DMS114 treated with DMSO at 0.1 percent for 48 hours (cell line): ENCODE data around the gene ARPC5L.
"Not testable (repeated sequence)": the region's sequence is repeated elsewhere in the genome, so short reads cannot be mapped to it uniquely, and the experiment has no call there.

Source experiments
- DNase-seq: peaks from one replicate; lab custom pipeline; 2025; ENCODE audit not compliant: unreplicated experiment; lab: John Stamatoyannopoulos, UW

ARPC5L gene

GRCh38 chr9:124887832-124888231 lies 25.9 kb downstream of the ARPC5L start:
- DNase-seq: no peak

GRCh38 chr9:124889006-124889405 lies 27.1 kb downstream of the ARPC5L start:
- DNase-seq: no peak

GRCh38 chr9:124890179-124890578 lies 28.2 kb downstream of the ARPC5L start:
- DNase-seq: no peak

- no peak for DNase-seq
Measured at GRCh38 chr9:124894035-124894740, 32.3 kb downstream of the ARPC5L start.

GRCh38 chr9:124894741-124895170 lies 32.8 kb downstream of the ARPC5L start:
- DNase-seq: peak; percentile 15

- no peak for DNase-seq
Measured at GRCh38 chr9:124897570-124898460, 35.9 kb downstream of the ARPC5L start.

- no peak for DNase-seq
Measured at GRCh38 chr9:124899845-124900244, 37.9 kb downstream of the ARPC5L start.

- no peak for DNase-seq
Measured at GRCh38 chr9:124906966-124907365, 45.0 kb downstream of the ARPC5L start.

- no peak for DNase-seq
Measured at GRCh38 chr9:124908098-124908497, 46.2 kb downstream of the ARPC5L start.

GRCh38 chr9:124911766-124912165 lies 49.8 kb downstream of the ARPC5L start:
- DNase-seq: no peak

- no peak for DNase-seq
Measured at GRCh38 chr9:124913378-124913777, 51.4 kb downstream of the ARPC5L start.

- DNase-seq: no peak
Measured at GRCh38 chr9:124914753-124915405, 52.9 kb downstream of the ARPC5L start.

GRCh38 chr9:124920394-124920793 lies 58.5 kb downstream of the ARPC5L start:
- not testable (repeated sequence) for DNase-seq
